ENCODE results near the gene PFKP.

Gene PFKP

GRCh38 chr10:3145366-3145765 lies 78.0 kb downstream of the PFKP start:
- peak overlapping the region; percentile 16 for H3K27ac Mint-ChIP-seq
- no peaks in the 10 kb centered on the region for H3K27me3 Mint-ChIP-seq
- peaks cover 100% of the 10 kb centered on the region for H3K36me3 Mint-ChIP-seq (ENCODE audit: low read depth)
- no peak overlapping the region for H3K4me3 Mint-ChIP-seq
- no peaks in the 10 kb centered on the region for H3K4me1 Mint-ChIP-seq (ENCODE audit: low read depth)
- no peaks in the 10 kb centered on the region for H3K9me3 Mint-ChIP-seq
- no peak for DNase-seq

- no peaks in the 10 kb centered on the region for H3K27me3 Mint-ChIP-seq
- no peaks in the 10 kb centered on the region for H3K4me1 Mint-ChIP-seq (ENCODE audit: low read depth)
- DNase-seq = no peak
- H3K27ac Mint-ChIP-seq = no peak overlapping the region
- no peaks in the 10 kb centered on the region for H3K9me3 Mint-ChIP-seq
- peaks cover 100% of the 10 kb centered on the region for H3K36me3 Mint-ChIP-seq (ENCODE audit: low read depth)
- no peak overlapping the region for H3K4me3 Mint-ChIP-seq
Observed at GRCh38 chr10:3146289-3146688, 78.9 kb downstream of the PFKP start.

GRCh38 chr10:3147117-3147820 lies 79.9 kb downstream of the PFKP start:
- no peak for DNase-seq
- no peaks in the 10 kb centered on the region for H3K27me3 Mint-ChIP-seq
- peaks cover 5% of the 10 kb centered on the region for H3K4me1 Mint-ChIP-seq (ENCODE audit: low read depth)
- H3K4me3 Mint-ChIP-seq = no peak overlapping the region
- peaks cover 100% of the 10 kb centered on the region for H3K36me3 Mint-ChIP-seq (ENCODE audit: low read depth)
- H3K9me3 Mint-ChIP-seq = no peaks in the 10 kb centered on the region
- peak overlapping the region; percentile 63 for H3K27ac Mint-ChIP-seq

DNA sequence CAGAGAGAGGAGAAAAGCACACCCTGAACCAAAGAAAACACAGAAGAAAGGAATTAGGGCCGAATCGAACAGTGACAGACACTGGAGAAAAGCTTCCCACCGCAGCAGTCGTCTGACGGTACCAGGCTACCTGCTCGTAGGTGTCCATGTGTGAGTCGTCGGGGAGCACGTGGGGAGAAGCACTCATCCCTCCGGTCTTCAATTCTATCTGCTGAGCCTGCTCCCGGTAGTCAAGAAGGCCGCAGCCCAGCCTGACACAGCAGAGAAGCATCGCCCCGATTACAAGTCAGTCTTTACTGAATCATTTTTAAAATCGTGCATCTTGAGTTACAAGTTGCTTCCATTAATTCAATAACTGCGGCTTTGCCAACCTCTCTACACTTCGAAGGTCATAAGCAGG lies 80.7 kb downstream of the PFKP start:
- Mint-ChIP-seq H3K4me1 (ENCODE audit: low read depth) (peaks cover 9% of the 10 kb centered on the region), H3K27me3 (no peaks in the 10 kb centered on the region), H3K9me3 (no peaks in the 10 kb centered on the region), H3K4me3 (no peak overlapping the region), H3K36me3 (ENCODE audit: low read depth) (peaks cover 100% of the 10 kb centered on the region), H3K27ac (peak overlapping the region; percentile 12)
- no peak for DNase-seq

DNA sequence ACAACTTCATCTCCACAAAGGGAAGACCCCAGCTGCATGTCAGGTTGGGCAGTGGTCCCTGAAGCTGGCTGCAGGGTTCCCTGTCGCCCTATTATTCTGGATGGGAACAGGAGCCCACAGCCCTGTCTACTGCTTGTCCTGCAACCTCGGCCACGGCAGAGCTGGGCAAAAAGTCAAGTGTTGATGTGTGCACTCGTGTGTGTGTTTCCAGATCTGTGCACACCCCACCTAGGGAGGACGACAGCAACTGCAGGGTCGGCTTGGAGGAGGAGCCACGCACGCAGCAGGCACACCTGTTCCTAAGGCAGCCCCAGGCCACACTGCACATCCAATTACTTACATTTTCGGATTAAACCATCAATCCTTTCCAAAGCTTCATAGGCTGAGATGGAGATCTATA lies 81.6 kb downstream of the PFKP start:
- DNase-seq = no peak
- Mint-ChIP-seq H3K27me3 (no peaks in the 10 kb centered on the region), H3K9me3 (no peaks in the 10 kb centered on the region), H3K4me1 (ENCODE audit: low read depth) (peaks cover 9% of the 10 kb centered on the region), H3K36me3 (ENCODE audit: low read depth) (peaks cover 100% of the 10 kb centered on the region), H3K27ac (no peak overlapping the region), H3K4me3 (no peak overlapping the region)

- Mint-ChIP-seq H3K27me3 (no peaks in the 10 kb centered on the region), H3K36me3 (ENCODE audit: low read depth) (peaks cover 100% of the 10 kb centered on the region), H3K27ac (peak overlapping the region; percentile 48), H3K9me3 (no peaks in the 10 kb centered on the region), H3K4me1 (ENCODE audit: low read depth) (peaks cover 9% of the 10 kb centered on the region), H3K4me3 (no peak overlapping the region)
- no peak for DNase-seq
Observed at GRCh38 chr10:3149918-3150317, 82.6 kb downstream of the PFKP start.

- peaks cover 100% of the 10 kb centered on the region for H3K36me3 Mint-ChIP-seq (ENCODE audit: low read depth)
- no peak for DNase-seq
- peaks cover 9% of the 10 kb centered on the region for H3K4me1 Mint-ChIP-seq (ENCODE audit: low read depth)
- no peaks in the 10 kb centered on the region for H3K9me3 Mint-ChIP-seq
- peak overlapping the region; percentile 48 for H3K27ac Mint-ChIP-seq
- no peak overlapping the region for H3K4me3 Mint-ChIP-seq
- no peaks in the 10 kb centered on the region for H3K27me3 Mint-ChIP-seq
Observed at GRCh38 chr10:3150366-3150765, 83.0 kb downstream of the PFKP start.

DNA sequence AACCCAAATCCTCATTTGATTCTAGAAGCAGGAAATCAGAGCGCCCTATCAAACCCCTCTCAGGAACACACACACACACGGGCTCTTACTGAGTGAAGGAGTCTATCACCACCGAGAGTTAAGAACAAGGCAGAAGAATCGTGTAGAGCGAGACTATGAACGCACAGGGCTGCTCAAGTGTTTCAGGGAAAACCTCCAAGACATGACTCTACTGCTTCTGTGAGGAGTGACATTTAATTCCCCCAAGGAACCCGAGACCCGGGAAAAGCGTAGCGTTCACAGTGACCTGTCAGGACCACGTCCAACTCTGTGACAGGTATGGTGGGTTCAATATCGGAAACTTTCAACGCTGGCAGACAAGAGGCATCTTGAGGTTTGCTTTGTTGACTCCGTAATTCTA lies 83.6 kb downstream of the PFKP start:
- Mint-ChIP-seq H3K27ac (no peak overlapping the region), H3K4me3 (no peak overlapping the region), H3K9me3 (no peaks in the 10 kb centered on the region), H3K27me3 (no peaks in the 10 kb centered on the region), H3K36me3 (ENCODE audit: low read depth) (peaks cover 100% of the 10 kb centered on the region), H3K4me1 (ENCODE audit: low read depth) (peaks cover 9% of the 10 kb centered on the region)
- DNase-seq = no peak

DNA sequence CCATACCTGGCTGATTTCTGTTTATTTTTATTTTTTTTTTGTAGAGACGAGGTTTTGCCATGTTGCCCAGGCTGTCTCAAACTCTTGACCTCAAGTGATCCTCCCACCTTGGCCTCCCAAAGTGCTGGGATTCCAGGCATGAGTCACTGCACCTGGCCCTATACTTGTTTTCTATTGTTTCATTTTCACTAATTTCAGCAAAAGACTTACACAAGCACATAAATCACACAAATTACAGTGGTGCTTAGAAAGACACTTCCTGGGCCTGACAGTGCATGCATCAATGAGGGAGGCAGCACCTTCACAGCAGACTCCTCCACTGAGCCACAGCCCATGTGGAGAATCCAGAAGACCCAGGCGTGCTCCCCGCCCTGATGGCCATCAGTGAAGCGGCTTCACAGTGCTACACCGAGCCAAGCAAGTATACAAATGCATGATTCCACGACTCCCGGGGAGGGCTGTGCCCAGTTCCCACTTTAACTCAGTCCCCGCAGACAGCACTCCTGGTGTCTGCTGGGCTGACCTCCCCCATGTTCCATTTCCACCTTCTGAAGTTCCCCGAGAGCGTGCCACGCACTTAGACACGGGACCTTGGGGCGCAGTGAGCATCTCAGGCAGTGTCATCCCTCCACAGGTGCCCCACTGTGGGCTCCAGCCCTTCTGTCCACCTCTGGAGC lies 84.7 kb downstream of the PFKP start:
- Mint-ChIP-seq H3K36me3 (ENCODE audit: low read depth) (peaks cover 98% of the 10 kb centered on the region), H3K9me3 (no peaks in the 10 kb centered on the region), H3K4me3 (no peak overlapping the region), H3K4me1 (ENCODE audit: low read depth) (peaks cover 9% of the 10 kb centered on the region), H3K27me3 (no peaks in the 10 kb centered on the region), H3K27ac (peak overlapping the region; percentile 65)
- DNase-seq = no peak

DNA sequence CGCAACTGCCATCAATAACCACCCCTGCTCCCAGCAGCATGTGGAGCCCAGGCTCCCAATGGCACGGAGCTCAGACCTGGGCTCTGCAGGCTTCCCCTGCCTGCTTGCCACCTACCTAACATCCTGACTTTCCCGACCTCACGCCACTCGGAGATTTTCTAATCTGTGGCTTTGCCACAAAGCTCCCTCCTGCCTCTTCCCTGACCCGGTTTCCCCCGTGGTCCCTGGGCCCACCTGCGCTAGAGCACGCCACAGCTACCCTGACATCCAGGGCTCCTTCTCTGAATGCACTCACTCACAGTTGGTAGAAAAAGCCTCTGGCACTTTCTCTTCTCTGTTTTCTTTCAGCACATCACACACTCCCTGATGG lies 85.2 kb downstream of the PFKP start:
- no peak for DNase-seq
- Mint-ChIP-seq H3K27me3 (no peaks in the 10 kb centered on the region), H3K4me3 (no peak overlapping the region), H3K27ac (peak overlapping the region; percentile 65), H3K4me1 (ENCODE audit: low read depth) (peaks cover 9% of the 10 kb centered on the region), H3K9me3 (no peaks in the 10 kb centered on the region), H3K36me3 (ENCODE audit: low read depth) (peaks cover 98% of the 10 kb centered on the region)

- Mint-ChIP-seq H3K4me3 (no peak overlapping the region), H3K9me3 (no peaks in the 10 kb centered on the region), H3K36me3 (ENCODE audit: low read depth) (peaks cover 98% of the 10 kb centered on the region), H3K27ac (no peak overlapping the region), H3K4me1 (ENCODE audit: low read depth) (peaks cover 9% of the 10 kb centered on the region), H3K27me3 (no peaks in the 10 kb centered on the region)
- DNase-seq = no peak
Observed at GRCh38 chr10:3154666-3155065, 87.3 kb downstream of the PFKP start.

GRCh38 chr10:3159152-3159551 lies 91.8 kb downstream of the PFKP start:
- no peak for DNase-seq
- Mint-ChIP-seq H3K4me1 (ENCODE audit: low read depth) (no peaks in the 10 kb centered on the region), H3K36me3 (ENCODE audit: low read depth) (peaks cover 95% of the 10 kb centered on the region), H3K9me3 (no peaks in the 10 kb centered on the region), H3K4me3 (no peak overlapping the region), H3K27ac (no peak overlapping the region), H3K27me3 (no peaks in the 10 kb centered on the region)

DNA sequence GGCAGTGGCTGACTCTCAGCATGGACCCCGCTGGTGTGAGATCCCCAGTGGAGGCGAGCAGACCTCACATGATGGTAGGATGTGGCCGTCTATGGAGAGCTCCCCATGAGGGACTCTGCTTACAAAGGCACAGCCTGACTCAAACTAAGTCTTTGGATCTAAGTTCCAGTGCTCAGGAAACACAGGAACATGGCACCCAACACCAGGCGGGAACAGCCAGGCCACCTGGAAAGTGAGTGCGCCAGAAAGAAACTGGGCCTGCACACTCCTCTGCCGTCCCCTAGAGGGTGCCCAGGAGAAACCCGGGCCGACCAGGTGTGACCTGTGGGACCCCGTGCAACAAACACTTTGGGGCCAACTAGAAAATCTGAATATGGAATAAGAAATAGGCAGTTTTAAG lies 95.2 kb downstream of the PFKP start:
- Mint-ChIP-seq H3K27me3 (no peaks in the 10 kb centered on the region), H3K27ac (no peak overlapping the region), H3K36me3 (ENCODE audit: low read depth) (peaks cover 95% of the 10 kb centered on the region), H3K9me3 (no peaks in the 10 kb centered on the region), H3K4me1 (ENCODE audit: low read depth) (no peaks in the 10 kb centered on the region), H3K4me3 (no peak overlapping the region)
- no peak for DNase-seq

GRCh38 chr10:3163879-3164278 lies 96.5 kb downstream of the PFKP start:
- no peaks in the 10 kb centered on the region for H3K9me3 Mint-ChIP-seq
- H3K4me3 Mint-ChIP-seq = no peak overlapping the region
- peaks cover 6% of the 10 kb centered on the region for H3K4me1 Mint-ChIP-seq (ENCODE audit: low read depth)
- no peak overlapping the region for H3K27ac Mint-ChIP-seq
- peaks cover 95% of the 10 kb centered on the region for H3K36me3 Mint-ChIP-seq (ENCODE audit: low read depth)
- H3K27me3 Mint-ChIP-seq = no peaks in the 10 kb centered on the region
- no peak for DNase-seq

DNA sequence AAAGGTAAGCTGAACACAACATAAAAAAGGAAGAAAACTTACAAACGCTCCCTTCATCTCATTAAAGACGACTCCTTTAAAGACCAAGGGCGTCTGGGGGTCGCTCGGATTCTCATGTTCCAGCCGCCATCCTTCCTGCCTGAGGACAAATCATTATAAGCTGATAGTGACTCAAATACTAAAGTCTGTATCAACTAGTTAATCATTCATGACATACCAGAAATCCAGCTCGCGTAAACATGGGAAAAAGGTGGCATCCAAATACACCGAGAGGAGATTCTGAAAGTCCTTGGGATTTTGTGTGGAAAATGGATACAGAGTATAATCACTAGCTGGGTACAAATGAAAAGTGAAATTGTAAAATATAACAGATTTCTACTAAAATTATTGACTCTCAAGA lies 97.8 kb downstream of the PFKP start:
- H3K27me3 Mint-ChIP-seq = no peaks in the 10 kb centered on the region
- H3K9me3 Mint-ChIP-seq = no peaks in the 10 kb centered on the region
- no peak for DNase-seq
- peaks cover 95% of the 10 kb centered on the region for H3K36me3 Mint-ChIP-seq (ENCODE audit: low read depth)
- no peak overlapping the region for H3K27ac Mint-ChIP-seq
- H3K4me1 Mint-ChIP-seq (ENCODE audit: low read depth) = peaks cover 14% of the 10 kb centered on the region
- H3K4me3 Mint-ChIP-seq = no peak overlapping the region

All from activated T-cell treated with anti-CD3 and anti-CD28 coated beads, Interleukin-2, amount 50 U/mL, for 24 hours (primary cell).